Measurements from ENCODE around the gene LAP3. TPM values are rescaled to one million over a fixed set of nuclear protein-coding genes. Genes with fewer than 3 reads are reported as not detected.

LAP3 gene
- total RNA-seq, 2 experiments from 2014 or later = 61.6 TPM

DNA sequence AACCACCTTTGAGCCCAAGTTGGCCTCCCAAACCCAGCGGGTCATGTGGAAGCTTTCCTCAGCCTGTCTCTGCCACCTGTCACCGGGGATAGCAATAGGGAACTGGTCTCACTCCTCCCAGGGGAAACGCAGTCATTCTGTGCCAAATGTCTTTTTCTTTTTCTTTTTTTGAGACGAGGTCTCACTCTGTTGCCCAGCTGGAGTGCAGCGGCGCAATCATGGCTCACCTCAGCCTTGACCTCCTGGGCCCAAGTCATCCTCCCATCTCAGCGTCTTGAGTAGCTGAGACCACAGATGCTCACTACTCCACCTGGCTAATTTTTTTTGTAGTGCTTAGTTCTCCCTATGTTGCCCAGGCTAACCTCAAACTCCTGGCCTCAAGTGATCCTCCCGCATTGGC is 77.7 kb downstream of the LAP3 start:
- Mint-ChIP-seq H3K4me1 (ENCODE audit: low read depth) (peaks cover 15% of the 10 kb centered on the region), H3K4me3 (no peak overlapping the region), H3K9me3 (no peaks in the 10 kb centered on the region), H3K36me3 (ENCODE audit: low read depth) (no peaks in the 10 kb centered on the region), H3K27me3 (no peaks in the 10 kb centered on the region), H3K27ac (no peak overlapping the region)
- Histone ChIP-seq H3K36me3 (ENCODE audit: insufficient read depth, low read length) (no peaks in the 10 kb centered on the region), H3K9me3 (ENCODE audit: control insufficient read depth in 1 of 2, insufficient read depth in 1 of 2, low read length in 2 of 2) (no peaks in the 10 kb centered on the region), H3K27ac (ENCODE audit: low read depth in 1 of 2, low read length in 2 of 2) (no peak overlapping the region), H3K4me3 (ENCODE audit: low read length) (no peak overlapping the region), H3K27me3 (ENCODE audit: control insufficient read depth in 1 of 2, insufficient read depth in 2 of 2, low read length in 2 of 2) (no peaks in the 10 kb centered on the region), H3K4me1 (ENCODE audit: insufficient read depth, low read length) (peaks cover 16% of the 10 kb centered on the region)
- CTCF ChIA-PET = no interaction called here
- DNase-seq (no peak), ATAC-seq (ENCODE audit: poor library complexity) (no peak)
- POLR2A ChIA-PET = no interaction called here
- intact Hi-C loops (cut with DNase I, micrococcal nuclease) = no loop called here
- TF ChIP-seq, protein P1, sequence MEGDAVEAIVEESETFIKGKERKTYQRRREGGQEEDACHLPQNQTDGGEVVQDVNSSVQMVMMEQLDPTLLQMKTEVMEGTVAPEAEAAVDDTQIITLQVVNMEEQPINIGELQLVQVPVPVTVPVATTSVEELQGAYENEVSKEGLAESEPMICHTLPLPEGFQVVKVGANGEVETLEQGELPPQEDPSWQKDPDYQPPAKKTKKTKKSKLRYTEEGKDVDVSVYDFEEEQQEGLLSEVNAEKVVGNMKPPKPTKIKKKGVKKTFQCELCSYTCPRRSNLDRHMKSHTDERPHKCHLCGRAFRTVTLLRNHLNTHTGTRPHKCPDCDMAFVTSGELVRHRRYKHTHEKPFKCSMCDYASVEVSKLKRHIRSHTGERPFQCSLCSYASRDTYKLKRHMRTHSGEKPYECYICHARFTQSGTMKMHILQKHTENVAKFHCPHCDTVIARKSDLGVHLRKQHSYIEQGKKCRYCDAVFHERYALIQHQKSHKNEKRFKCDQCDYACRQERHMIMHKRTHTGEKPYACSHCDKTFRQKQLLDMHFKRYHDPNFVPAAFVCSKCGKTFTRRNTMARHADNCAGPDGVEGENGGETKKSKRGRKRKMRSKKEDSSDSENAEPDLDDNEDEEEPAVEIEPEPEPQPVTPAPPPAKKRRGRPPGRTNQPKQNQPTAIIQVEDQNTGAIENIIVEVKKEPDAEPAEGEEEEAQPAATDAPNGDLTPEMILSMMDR (IDR thresholded peaks at IDR 0.05) = no peak

DNA sequence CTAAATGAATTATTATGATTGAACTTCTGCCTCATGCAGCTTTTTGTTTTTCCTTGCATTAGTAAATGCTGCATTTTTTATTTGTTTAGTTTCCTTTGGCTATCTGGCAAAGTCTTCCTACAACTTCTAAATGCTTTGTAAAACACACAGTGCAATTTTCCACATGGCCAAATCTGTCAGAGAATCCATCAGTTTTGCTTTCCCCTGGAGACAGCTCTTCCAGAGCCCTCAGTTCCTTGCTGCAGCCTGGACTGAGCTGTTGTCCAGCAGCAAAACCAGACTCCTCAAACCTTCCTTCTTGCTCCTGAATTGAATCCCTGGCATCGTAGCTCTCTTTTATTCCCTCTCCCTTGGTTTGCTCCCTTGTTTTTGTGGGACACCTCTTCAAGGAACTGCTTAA is 80.1 kb downstream of the LAP3 start:
- intact Hi-C loops (cut with DNase I, micrococcal nuclease) = no loop called here
- POLR2A ChIA-PET = no interaction called here
- no peaks in the 10 kb centered on the region for H3K4me1 ChIP-seq (ENCODE audit: insufficient read depth, low read length)

More for the DNA sequence above, 80.1 kb downstream of the LAP3 start:
- H3K27ac Mint-ChIP-seq = no peak overlapping the region
- TF ChIP-seq, protein P1 (IDR thresholded peaks at IDR 0.05) = no peak
- H3K27me3 Mint-ChIP-seq = no peaks in the 10 kb centered on the region
- Histone ChIP-seq H3K36me3 (ENCODE audit: insufficient read depth, low read length) (no peaks in the 10 kb centered on the region), H3K4me3 (ENCODE audit: low read length) (no peak overlapping the region), H3K9me3 (ENCODE audit: control insufficient read depth in 1 of 2, insufficient read depth in 1 of 2, low read length in 2 of 2) (no peaks in the 10 kb centered on the region), H3K27ac (ENCODE audit: low read depth in 1 of 2, low read length in 2 of 2) (no peak overlapping the region), H3K27me3 (ENCODE audit: control insufficient read depth in 1 of 2, insufficient read depth in 2 of 2, low read length in 2 of 2) (no peaks in the 10 kb centered on the region)
- no peaks in the 10 kb centered on the region for H3K9me3 Mint-ChIP-seq
- H3K4me1 Mint-ChIP-seq (ENCODE audit: low read depth) = no peaks in the 10 kb centered on the region
- CTCF ChIA-PET = interaction anchor here (0.6 kb wide), 1 partner anchor 146 kb away, joined by 3 read pairs; no protein-coding TSS in a partner anchor
- no peak overlapping the region for H3K4me3 Mint-ChIP-seq
- no peak for DNase-seq
- ATAC-seq (ENCODE audit: poor library complexity) = no peak
- H3K36me3 Mint-ChIP-seq (ENCODE audit: low read depth) = no peaks in the 10 kb centered on the region

Other genes with a start within 250 kb of the LAP3 start
- 10 to 100 TPM; 15.3 to 15.7 TPM for gene QDPR, start 65.1 kb upstream of the LAP3 start, total RNA-seq
- not detected for gene CLRN2, start 62.0 kb upstream of the LAP3 start, total RNA-seq
- gene MED28, start 37.4 kb downstream of the LAP3 start, total RNA-seq = 10 to 100 TPM; 50.5 to 64.7 TPM
- not detected for gene FAM184B, start 204.4 kb downstream of the LAP3 start, total RNA-seq
- 10 to 100 TPM; 88.5 to 91.4 TPM for gene DCAF16, start 233.6 kb downstream of the LAP3 start, total RNA-seq
- under 1 TPM; 0.58 to 0.61 TPM for gene NCAPG, start 233.8 kb downstream of the LAP3 start, total RNA-seq